Calu3 (cell line): Measurements from ENCODE around the gene STXBP1. TPM values are rescaled to one million over a fixed set of nuclear protein-coding genes. Genes with fewer than 3 reads are reported as not detected.

Experiments used
- BruUV-seq: library from RNA; stranded (reverse); fragments of 400-500 nt; replicated peaks from 2 replicates; lab custom pipeline; 2021; lab: Mats Ljungman, UMichigan
- CTCF ChIA-PET: fragments of 300-600 bp; sonication (Branson Sonifier 250); formaldehyde crosslinking; loops from one replicate; lab custom pipeline; 2022; ENCODE audit warnings: antibody characterized with exemption; lab: Charles Lee
- DNase-seq: peaks from one replicate; pipeline ENCODE4 v3.0.0; 2022
- H3K27ac Mint-ChIP-seq: one replicate; pipeline ENCODE4 v1.8.0; 2022; ENCODE audit warnings: mixed read lengths; ENCODE audit not compliant: unreplicated experiment
- H3K27me3 Mint-ChIP-seq: one replicate; pipeline ENCODE4 v1.8.0; 2022; ENCODE audit warnings: mixed read lengths; ENCODE audit not compliant: unreplicated experiment
- H3K36me3 Mint-ChIP-seq: one replicate; pipeline ENCODE4 v1.8.0; 2022; ENCODE audit warnings: mild to moderate bottlenecking, moderate library complexity, mixed read lengths; ENCODE audit not compliant: insufficient read depth, unreplicated experiment
- H3K4me1 Mint-ChIP-seq: one replicate; pipeline ENCODE4 v1.8.0; 2022; ENCODE audit warnings: mild to moderate bottlenecking, low read depth, mixed read lengths; ENCODE audit not compliant: unreplicated experiment
- H3K4me3 Mint-ChIP-seq: one replicate; pipeline ENCODE4 v1.8.0; 2022; ENCODE audit warnings: mild to moderate bottlenecking, low read depth, moderate library complexity, mixed read lengths; ENCODE audit not compliant: unreplicated experiment
- H3K9me3 Mint-ChIP-seq: one replicate; pipeline ENCODE4 v1.8.0; 2022; ENCODE audit warnings: low read depth, mixed read lengths; ENCODE audit not compliant: unreplicated experiment
- intact Hi-C: fragments of 100-400 bp; cut with micrococcal nuclease; formaldehyde crosslinking; loops from one replicate; pipeline ENCODE4 v1.10.0; 2022; ENCODE audit not compliant: unreplicated experiment
- total RNA-seq: library from RNA; stranded (reverse); gene quantifications from 2 replicates; pipeline ENCODE4 v1.2.3, GENCODE V29; 2022
- TF ChIP-seq, protein P1 (sequence below): fragments of 200-600 bp; IDR thresholded peaks from one replicate; pipeline ENCODE4 v1.8.0; 2022; ENCODE audit warnings: antibody characterized with exemption; ENCODE audit not compliant: unreplicated experiment

Gene STXBP1
- total RNA-seq, 1 experiment from 2014 or later, result 5.9 TPM

DNA sequence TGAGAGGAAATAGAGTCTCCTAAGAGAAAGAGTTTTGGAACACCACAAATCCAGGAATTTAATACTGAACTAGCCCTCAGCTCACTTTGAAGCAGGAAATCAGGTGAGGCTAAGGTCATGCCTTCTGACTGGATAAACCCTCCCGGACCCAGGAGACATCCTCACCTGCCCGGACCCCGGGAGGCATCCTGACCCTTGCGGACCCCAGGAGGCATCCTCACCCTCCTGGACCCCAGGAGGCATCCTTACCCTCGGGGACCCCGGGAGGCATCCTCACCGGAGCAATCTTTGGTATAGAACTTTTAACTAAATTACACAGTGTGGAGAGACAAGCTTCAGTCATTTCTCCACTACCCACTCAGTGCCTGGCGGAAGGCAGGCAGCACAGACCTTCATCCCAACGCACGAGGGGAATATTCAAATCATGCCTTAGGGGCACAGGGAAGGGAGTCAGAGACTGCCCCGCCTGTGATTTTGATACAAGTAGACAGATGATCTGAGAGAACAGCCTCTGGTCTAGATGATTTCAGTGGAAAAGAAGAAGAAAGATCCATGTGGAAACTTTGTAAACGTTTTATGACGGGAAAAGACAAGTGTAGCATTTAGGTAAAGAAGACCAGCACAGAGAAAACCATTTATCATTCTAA is 21.3 kb downstream of the STXBP1 start:
- no peak overlapping the region for H3K4me3 Mint-ChIP-seq
- no TSS peak for BruUV-seq
- H3K4me1 Mint-ChIP-seq, result peaks cover 27% of the 10 kb centered on the region
- intact Hi-C loops, result no loop called here
- H3K27me3 Mint-ChIP-seq, result peaks cover 18% of the 10 kb centered on the region
- TF ChIP-seq, protein P1, sequence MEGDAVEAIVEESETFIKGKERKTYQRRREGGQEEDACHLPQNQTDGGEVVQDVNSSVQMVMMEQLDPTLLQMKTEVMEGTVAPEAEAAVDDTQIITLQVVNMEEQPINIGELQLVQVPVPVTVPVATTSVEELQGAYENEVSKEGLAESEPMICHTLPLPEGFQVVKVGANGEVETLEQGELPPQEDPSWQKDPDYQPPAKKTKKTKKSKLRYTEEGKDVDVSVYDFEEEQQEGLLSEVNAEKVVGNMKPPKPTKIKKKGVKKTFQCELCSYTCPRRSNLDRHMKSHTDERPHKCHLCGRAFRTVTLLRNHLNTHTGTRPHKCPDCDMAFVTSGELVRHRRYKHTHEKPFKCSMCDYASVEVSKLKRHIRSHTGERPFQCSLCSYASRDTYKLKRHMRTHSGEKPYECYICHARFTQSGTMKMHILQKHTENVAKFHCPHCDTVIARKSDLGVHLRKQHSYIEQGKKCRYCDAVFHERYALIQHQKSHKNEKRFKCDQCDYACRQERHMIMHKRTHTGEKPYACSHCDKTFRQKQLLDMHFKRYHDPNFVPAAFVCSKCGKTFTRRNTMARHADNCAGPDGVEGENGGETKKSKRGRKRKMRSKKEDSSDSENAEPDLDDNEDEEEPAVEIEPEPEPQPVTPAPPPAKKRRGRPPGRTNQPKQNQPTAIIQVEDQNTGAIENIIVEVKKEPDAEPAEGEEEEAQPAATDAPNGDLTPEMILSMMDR, result no peak
- H3K9me3 Mint-ChIP-seq, result no peaks in the 10 kb centered on the region
- no peaks in the 10 kb centered on the region for H3K36me3 Mint-ChIP-seq
- no peak overlapping the region for H3K27ac Mint-ChIP-seq
- no peak for DNase-seq
- CTCF ChIA-PET, result no interaction called here

DNA sequence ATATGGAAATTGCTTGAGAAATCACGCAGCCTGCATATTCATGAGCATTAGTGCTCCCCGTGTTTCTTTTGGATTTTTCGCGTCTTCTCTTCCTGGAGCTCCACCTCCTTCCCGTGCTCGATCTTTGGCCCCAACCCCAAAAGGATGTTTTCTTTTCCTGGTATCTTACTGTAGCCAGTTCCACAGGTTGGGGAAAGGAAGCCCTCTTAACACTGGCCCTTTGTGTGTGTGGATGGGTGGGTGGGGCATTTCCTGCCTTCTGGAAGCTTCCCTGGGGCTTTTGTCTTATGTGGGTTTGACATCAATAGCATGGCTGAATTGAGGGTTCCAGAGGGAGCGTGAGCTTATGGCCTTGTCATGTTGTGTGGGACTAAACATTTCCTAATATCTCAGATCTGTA is 21.9 kb downstream of the STXBP1 start:
- CTCF ChIA-PET, result no interaction called here
- Mint-ChIP-seq H3K4me3 (no peak overlapping the region), H3K36me3 (no peaks in the 10 kb centered on the region), H3K4me1 (peaks cover 22% of the 10 kb centered on the region), H3K9me3 (no peaks in the 10 kb centered on the region), H3K27me3 (peaks cover 11% of the 10 kb centered on the region), H3K27ac (no peak overlapping the region)
- intact Hi-C loops, result no loop called here
- no TSS peak for BruUV-seq
- TF ChIP-seq, protein P1, result no peak
- DNase-seq, result no peak

DNA sequence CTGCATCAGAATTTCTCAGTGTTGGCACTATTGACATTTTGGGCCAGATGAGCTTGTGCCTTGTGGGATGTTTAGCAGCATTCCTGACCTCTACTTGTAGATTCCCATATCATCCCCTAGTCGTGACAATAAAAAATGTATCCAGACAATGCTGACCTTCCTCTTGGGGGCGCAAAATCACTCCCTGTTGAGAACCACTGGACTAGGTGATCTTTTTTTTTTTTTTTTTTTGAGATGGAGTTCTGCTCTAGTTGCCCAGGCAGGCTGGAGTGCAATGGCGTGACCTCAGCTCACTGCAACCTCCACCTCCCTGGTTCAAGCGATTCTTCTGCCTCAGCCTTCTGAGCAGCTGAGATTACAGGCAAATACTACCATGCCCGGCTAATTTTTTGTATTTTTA is 22.6 kb downstream of the STXBP1 start:
- H3K4me3 Mint-ChIP-seq, result no peak overlapping the region
- no TSS peak for BruUV-seq
- DNase-seq, result no peak
- no peak overlapping the region for H3K27ac Mint-ChIP-seq
- TF ChIP-seq, protein P1, result no peak
- intact Hi-C loops, result no loop called here
- H3K27me3 Mint-ChIP-seq, result peaks cover 4% of the 10 kb centered on the region
- H3K4me1 Mint-ChIP-seq, result peaks cover 15% of the 10 kb centered on the region
- CTCF ChIA-PET, result no interaction called here
- no peaks in the 10 kb centered on the region for H3K36me3 Mint-ChIP-seq
- no peaks in the 10 kb centered on the region for H3K9me3 Mint-ChIP-seq

DNA sequence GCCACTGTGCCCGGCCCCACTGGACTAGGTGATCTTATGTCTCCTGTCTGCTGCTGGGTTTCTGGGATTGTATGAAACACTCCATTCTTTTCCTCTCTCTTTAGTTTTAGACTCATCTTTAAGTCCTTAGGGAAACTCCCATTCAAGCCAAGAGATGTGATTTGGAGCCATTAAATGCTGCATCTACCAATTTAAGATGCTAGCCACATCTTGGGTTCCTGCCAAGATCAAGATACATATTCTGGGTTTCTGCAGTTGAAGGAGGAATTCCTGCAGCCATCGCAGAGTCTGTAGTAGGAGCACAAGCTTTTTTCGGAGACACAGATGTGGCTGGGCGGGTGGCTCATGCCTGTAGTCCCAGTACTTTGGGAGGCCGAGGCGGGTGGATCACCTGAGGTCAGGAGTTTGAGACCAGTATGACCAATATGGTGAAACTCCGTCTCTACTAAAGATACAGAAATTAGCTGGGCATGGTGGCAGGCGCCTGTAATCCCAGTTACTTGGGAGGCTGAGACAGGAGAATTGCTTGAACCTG is 23.2 kb downstream of the STXBP1 start:
- H3K27me3 Mint-ChIP-seq, result no peaks in the 10 kb centered on the region
- no peak overlapping the region for H3K27ac Mint-ChIP-seq
- CTCF ChIA-PET, result no interaction called here
- DNase-seq, result no peak
- intact Hi-C loops, result no loop called here
- peaks cover 13% of the 10 kb centered on the region for H3K4me1 Mint-ChIP-seq
- TF ChIP-seq, protein P1, result no peak
- BruUV-seq, result no TSS peak
- no peaks in the 10 kb centered on the region for H3K36me3 Mint-ChIP-seq
- H3K9me3 Mint-ChIP-seq, result no peaks in the 10 kb centered on the region
- no peak overlapping the region for H3K4me3 Mint-ChIP-seq
